22Rv1 (cell line): ENCODE measurements around the gene TNS2.
A peak's percentile ranks its signal among the peaks of the same experiment; 100 is the strongest.

Experiments
- H3K27ac ChIP-seq: fragments of 450-650 bp; 2 replicates; pipeline ENCODE4 v1.5.1; 2017
- CTCF ChIP-seq: fragments of 450-650 bp; IDR thresholded peaks from 2 replicates; pipeline ENCODE4 v1.5.1; 2017; ENCODE audit warnings: mild to moderate bottlenecking
- ZFX ChIP-seq: fragments of 450-650 bp; IDR thresholded peaks from 2 replicates; pipeline ENCODE4 v1.6.1; 2017; ENCODE audit warnings: antibody characterized with exemption, borderline replicate concordance

TNS2 gene

GRCh38 chr12:53049571-53050318, at the start of gene TNS2:
TNS2 (plus strand) TSS chr12:53050065; CDS start chr12:53050186, 121 bp downstream.
- TF ChIP-seq CTCF = no peak
- no peak for TF ChIP-seq ZFX
- peak within 1 kb of the TSS; percentile 100 for H3K27ac ChIP-seq

- TF ChIP-seq ZFX (no peak), CTCF (no peak)
- peak overlapping the region; percentile 97; the same call in 1 of the 2 replicates for H3K27ac ChIP-seq
Observed at GRCh38 chr12:53004178-53004577, 45.7 kb upstream of the TNS2 start.

- no peak for TF ChIP-seq ZFX
- TF ChIP-seq CTCF = no peak
- peak overlapping the region; percentile 97; the same call in 1 of the 2 replicates for H3K27ac ChIP-seq
Observed at GRCh38 chr12:53004582-53004981, 45.3 kb upstream of the TNS2 start.

GRCh38 chr12:53005215-53005985, 44.5 kb upstream of the TNS2 start:
- no peak for TF ChIP-seq ZFX
- TF ChIP-seq CTCF = no peak
- peak overlapping the region; percentile 97 for H3K27ac ChIP-seq

GRCh38 chr12:53005986-53006809, 43.7 kb upstream of the TNS2 start, which contains the start of gene EIF4B:
EIF4B (plus strand) TSS chr12:53006456; CDS start chr12:53006484, 28 bp downstream.
- TF ChIP-seq ZFX (no peak), CTCF (no peak)
- H3K27ac ChIP-seq = peak within 1 kb of the TSS; percentile 97

- peak overlapping the region; percentile 97 for H3K27ac ChIP-seq
- TF ChIP-seq ZFX (no peak), CTCF (no peak)
Observed at GRCh38 chr12:53006810-53007309, 43.0 kb upstream of the TNS2 start.
